ENCODE data around the gene MARCO.
"Not testable (repeated sequence)": the region's sequence is repeated elsewhere in the genome, so short reads cannot be mapped to it uniquely, and the experiment has no call there.

Gene MARCO

DNA sequence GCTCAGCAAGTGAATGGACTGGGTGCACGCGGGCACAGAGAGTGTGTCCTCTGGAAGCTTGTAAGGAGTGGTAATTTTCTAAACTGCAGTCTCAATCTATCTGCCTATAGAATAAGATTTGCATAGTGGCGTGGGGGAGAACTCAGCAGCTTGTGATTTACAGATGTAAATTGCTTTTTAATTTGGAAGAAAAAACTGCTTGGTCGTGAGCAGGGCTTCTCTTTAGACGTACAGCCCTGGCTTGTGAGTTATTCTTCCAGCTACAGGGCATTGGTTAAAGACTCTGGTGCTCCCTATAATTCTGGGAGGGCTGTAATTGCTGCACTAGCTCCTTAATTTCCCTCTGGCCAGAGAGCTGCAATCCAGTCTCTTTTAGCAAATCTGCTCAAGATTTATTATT lies 84.9 kb downstream of the MARCO start:
- in situ Hi-C loops (cut with MboI; ENCODE audit: low sequenced_read_pairs): no loop called here

DNA sequence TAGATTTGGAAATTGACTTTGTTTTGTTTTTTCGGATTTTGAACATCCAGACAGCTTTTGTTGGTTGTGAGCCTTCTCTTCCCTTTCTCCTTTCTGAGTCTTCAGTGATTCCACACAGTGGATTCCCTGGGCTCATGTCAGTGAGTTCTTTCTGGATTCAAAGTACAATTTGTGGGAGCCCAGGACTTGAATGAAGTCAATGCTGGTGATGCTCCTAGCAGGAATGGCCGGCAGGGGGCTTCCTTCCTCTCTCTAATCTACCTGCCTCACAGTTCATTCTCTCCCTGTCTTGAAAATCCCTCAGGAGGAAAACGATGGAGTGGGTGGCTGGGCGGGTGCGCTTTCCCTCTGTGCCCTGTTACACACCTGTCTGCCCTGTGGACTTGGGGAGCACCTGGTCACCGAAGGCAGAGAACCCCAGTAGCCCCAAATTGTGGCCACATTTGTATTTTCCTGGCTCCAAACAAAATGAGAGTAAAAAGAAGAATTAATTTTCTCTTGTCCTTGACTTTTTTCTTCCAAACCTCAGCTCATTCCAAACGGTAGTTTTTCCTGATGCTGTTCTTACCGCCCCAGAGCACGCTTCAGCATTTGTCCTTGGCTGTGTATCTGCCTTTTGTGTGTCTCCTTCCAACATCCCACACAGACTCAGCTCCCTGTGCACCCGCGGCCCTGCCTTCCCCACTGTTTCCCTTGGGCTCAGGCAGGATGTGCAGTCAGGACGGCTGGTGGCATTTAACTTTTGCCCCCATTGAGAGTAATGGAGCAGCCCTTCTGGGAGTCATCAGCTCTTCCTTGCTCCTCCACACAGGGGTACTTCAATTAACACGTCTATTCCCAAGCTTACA lies 86.6 kb downstream of the MARCO start:
- in situ Hi-C loops (cut with MboI; ENCODE audit: low sequenced_read_pairs): no loop called here

DNA sequence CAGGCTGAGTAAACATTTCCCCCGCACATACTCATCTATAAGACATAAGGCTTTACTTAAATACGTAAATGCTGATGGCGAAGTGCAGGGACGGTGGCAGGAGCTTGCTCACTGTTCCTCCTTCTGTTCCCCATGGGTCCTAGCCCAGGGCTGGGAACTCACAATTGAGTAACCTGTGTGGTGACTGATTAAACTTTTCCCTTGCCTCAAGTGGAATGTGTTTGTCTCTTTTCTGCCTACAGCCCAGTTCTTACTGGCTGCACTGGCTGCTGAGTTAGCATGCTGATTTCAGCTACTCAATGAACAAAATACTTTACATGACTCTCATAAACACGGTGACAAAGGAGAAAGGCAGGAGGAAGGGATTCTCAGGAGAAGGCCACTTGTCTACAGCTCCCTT lies 87.3 kb downstream of the MARCO start:
- in situ Hi-C loops (cut with MboI; ENCODE audit: low sequenced_read_pairs): no loop called here

DNA sequence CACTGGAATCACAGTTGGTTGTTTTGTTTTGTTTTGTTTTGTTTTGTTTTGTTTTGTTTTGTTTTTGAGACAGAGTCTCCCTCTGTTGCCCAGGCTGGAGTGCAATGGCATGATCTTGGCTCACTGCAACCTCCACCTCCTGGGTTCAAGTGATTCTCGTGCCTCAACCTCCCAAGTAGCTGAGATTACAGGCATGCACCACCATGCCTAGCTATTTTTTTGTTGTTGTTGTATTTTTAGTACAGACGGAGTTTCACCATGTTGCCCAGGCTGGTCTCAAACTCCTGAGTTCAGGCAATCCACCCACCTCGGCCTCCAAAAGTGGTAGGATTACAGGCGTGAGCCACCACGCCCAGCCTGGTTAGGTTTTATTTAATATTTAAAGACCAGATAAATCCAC lies 95.9 kb downstream of the MARCO start:
- in situ Hi-C loops (cut with MboI; ENCODE audit: low sequenced_read_pairs): not testable (repeated sequence)

DNA sequence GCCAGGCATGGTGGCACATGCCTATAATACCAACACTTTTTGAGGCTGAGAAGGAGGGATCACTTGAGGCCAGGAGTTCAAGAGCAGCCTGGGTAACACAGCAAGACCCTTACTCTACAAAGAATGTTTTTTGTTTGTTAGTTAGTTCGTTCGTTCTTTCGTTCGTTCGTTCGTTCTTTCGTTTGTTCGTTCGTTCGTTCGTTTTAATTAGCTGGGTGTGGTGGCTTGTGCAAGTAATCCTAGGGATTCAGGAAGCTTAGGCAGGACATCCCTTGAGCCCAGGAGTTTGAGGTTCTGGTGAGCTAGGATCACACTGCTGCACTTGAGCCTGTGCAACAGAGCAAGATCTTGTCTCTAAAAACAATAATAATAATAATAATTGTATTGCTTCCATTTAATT lies 98.7 kb downstream of the MARCO start:
- in situ Hi-C loops (cut with MboI; ENCODE audit: low sequenced_read_pairs): no loop called here
